PFSK-1 (cell line): Measurements from ENCODE around the gene ATP1B3.

ENCODE experiments used
- FOXP2 ChIP-seq: optimal IDR thresholded peaks from 2 replicates; pipeline ENCODE3; 2011; ENCODE audit warnings: borderline replicate concordance, control low read depth, inconsistent platforms; ENCODE audit not compliant: insufficient read depth; ENCODE audit errors: extremely low read length, extremely low read depth
- POLR2AphosphoS5 ChIP-seq: IDR thresholded peaks from 2 replicates; pipeline ENCODE4 v1.6.1; 2012; ENCODE audit warnings: low read depth, mild to moderate bottlenecking, control low read depth, low read length, moderate library complexity
- REST ChIP-seq, 2 experiments: IDR thresholded peaks; 2 replicates each; pipeline versions ENCODE4 v1.6.1 to v1.8.0; 2011 to 2012; ENCODE audit warnings: low read depth in 2 of 2, low read length in 2 of 2, control low read depth in 1 of 2, inconsistent platforms in 1 of 2, mild to moderate bottlenecking in 1 of 2, moderate library complexity in 1 of 2; ENCODE audit not compliant: insufficient read depth in 1 of 2
- SIN3A ChIP-seq: IDR thresholded peaks from 2 replicates; pipeline ENCODE4 v1.6.1; 2012; ENCODE audit warnings: mild to moderate bottlenecking, low read length, moderate library complexity, borderline replicate concordance; ENCODE audit not compliant: insufficient read depth
- TAF1 ChIP-seq: IDR thresholded peaks from 2 replicates; pipeline ENCODE4 v1.6.1; 2012; ENCODE audit warnings: low read length, control low read depth, borderline replicate concordance; ENCODE audit not compliant: insufficient read depth

DNA sequence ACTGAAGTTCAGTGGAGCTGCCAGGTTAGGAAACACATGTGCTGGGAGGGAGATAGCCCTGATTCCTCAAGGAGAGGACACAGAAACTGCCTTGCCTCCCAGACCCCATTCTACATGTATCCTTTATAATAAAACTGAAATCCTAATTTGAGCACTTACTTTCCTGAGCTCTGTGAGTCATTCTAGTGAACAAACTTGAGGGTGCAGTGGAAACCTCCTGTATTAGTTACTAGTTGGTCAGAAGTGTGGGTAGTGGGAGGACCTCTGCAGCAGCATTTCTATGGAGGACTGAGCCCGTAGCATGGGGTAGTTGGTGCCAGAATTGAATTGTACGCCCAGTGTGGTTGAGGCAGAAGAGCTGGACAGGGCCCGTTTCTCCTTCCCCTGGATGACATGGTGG, 23.9 kb downstream of the ATP1B3 start:
- no peak for TF ChIP-seq POLR2AphosphoS5
- no peak for TF ChIP-seq REST (IDR thresholded peaks at IDR 0.05; ENCODE audit: insufficient read depth in 1 of 2, low read depth in 2 of 2, low read length in 2 of 2)
- no peak for TF ChIP-seq TAF1
- TF ChIP-seq SIN3A: no peak
- no peak for TF ChIP-seq FOXP2
